Activated CD4-positive, alpha-beta T cell treated with anti-CD3 and anti-CD28 coated beads for 4 hours (primary cell): ENCODE results near the gene PTMS.

Source experiments
- DNase-seq, 2 donors: peaks; one replicate each; pipeline ENCODE4 v3.0.0-alpha.2; 2020

Gene PTMS

GRCh38 chr12:6772726-6773589 is 6.8 kb downstream of the PTMS start:
- DNase-seq: no peak

GRCh38 chr12:6773590-6774351 is 7.6 kb downstream of the PTMS start:
- DNase-seq: peak; percentile 59 to 65

GRCh38 chr12:6774499-6775062 is 8.4 kb downstream of the PTMS start:
- no peak for DNase-seq

- DNase-seq: no peak
Observed at GRCh38 chr12:6775185-6776174, 9.3 kb downstream of the PTMS start.

- DNase-seq: no peak
Observed at GRCh38 chr12:6777386-6777785, 11.2 kb downstream of the PTMS start.

GRCh38 chr12:6778217-6778573 is 12.0 kb downstream of the PTMS start:
- DNase-seq: no peak

- DNase-seq: peak; percentile 89 to 91
Observed at GRCh38 chr12:6778574-6779550, 12.7 kb downstream of the PTMS start.

- no peak for DNase-seq
Observed at GRCh38 chr12:6779708-6780432, 13.7 kb downstream of the PTMS start.

- DNase-seq: peak; percentile 33 to 40
Observed at GRCh38 chr12:6780573-6780972, 14.4 kb downstream of the PTMS start.

GRCh38 chr12:6782119-6782518 is 16.0 kb downstream of the PTMS start:
- DNase-seq: no peak

- no peak for DNase-seq
Observed at GRCh38 chr12:6782850-6783566, 16.8 kb downstream of the PTMS start.

GRCh38 chr12:6783828-6784227 is 17.7 kb downstream of the PTMS start:
- DNase-seq: no peak

- no peak for DNase-seq
Observed at GRCh38 chr12:6784296-6784695, 18.1 kb downstream of the PTMS start.

- no peak for DNase-seq
Observed at GRCh38 chr12:6784761-6785160, 18.6 kb downstream of the PTMS start.

- DNase-seq: no peak
Observed at GRCh38 chr12:6786416-6787094, 20.4 kb downstream of the PTMS start.

- DNase-seq: no peak
Observed at GRCh38 chr12:6787309-6787708, 21.1 kb downstream of the PTMS start.

- peak; percentile 63 to 67 for DNase-seq
Observed at GRCh38 chr12:6788972-6789924, 23.1 kb downstream of the PTMS start, which contains the start of gene CD4. TSS of gene CD4 (plus strand) at chr12:6789528. CDS start at chr12:6800139, 10,611 bp downstream.
